SK-N-SH treated with all-trans-retinoic acid at 6 μM for 48 hours (cell line): ENCODE results near the gene CCM2.

ENCODE experiments used
- ATAC-seq: fragments of 200-7000 bp; cut with Tn5 transposase; 3 replicates; pipeline ENCODE4 v1.9.1; 2020; ENCODE audit warnings: mild to moderate bottlenecking, moderate library complexity
- CREB5 ChIP-seq: fragments of 250-450 bp; sonication (Bioruptor Pico); IDR thresholded peaks from 2 replicates; pipeline ENCODE4 v1.5.1; 2020; ENCODE audit warnings: low read depth, mild to moderate bottlenecking, moderate library complexity
- CSDC2 ChIP-seq: fragments of 250-450 bp; sonication (Bioruptor Pico); IDR thresholded peaks from 2 replicates; pipeline ENCODE4 v1.5.0; 2020; ENCODE audit warnings: mild to moderate bottlenecking, moderate library complexity
- GLIS3 ChIP-seq: fragments of 250-450 bp; sonication (Bioruptor Pico); IDR thresholded peaks from 2 replicates; pipeline ENCODE4 v1.5.0; 2020; ENCODE audit warnings: mild to moderate bottlenecking, moderate library complexity
- ISL1 ChIP-seq: fragments of 250-450 bp; sonication (Bioruptor Pico); IDR thresholded peaks from 2 replicates; pipeline ENCODE4 v2.1.2; 2022; ENCODE audit warnings: mild to moderate bottlenecking, moderate library complexity
- RARB ChIP-seq: fragments of 250-450 bp; sonication (Bioruptor Pico); IDR thresholded peaks from 2 replicates; pipeline ENCODE4 v1.8.0; 2021; ENCODE audit warnings: mild to moderate bottlenecking, moderate library complexity
- TCF4 ChIP-seq: fragments of 250-450 bp; sonication (Bioruptor Pico); IDR thresholded peaks from 2 replicates; pipeline ENCODE4 v1.8.0; 2021; ENCODE audit warnings: mild to moderate bottlenecking, moderate library complexity, borderline replicate concordance
- TOX ChIP-seq: fragments of 250-450 bp; sonication (Bioruptor Pico); IDR thresholded peaks from 2 replicates; pipeline ENCODE4 v1.8.0; 2021; ENCODE audit warnings: mild to moderate bottlenecking, moderate library complexity, borderline replicate concordance
- TSHZ2 ChIP-seq: fragments of 250-450 bp; sonication (Bioruptor Pico); IDR thresholded peaks from 2 replicates; pipeline ENCODE4 v1.5.0; 2020; ENCODE audit warnings: mild to moderate bottlenecking, moderate library complexity
- ZC3H10 ChIP-seq: fragments of 250-450 bp; sonication (Bioruptor Pico); IDR thresholded peaks from 2 replicates; pipeline ENCODE4 v1.5.1; 2021; ENCODE audit warnings: mild to moderate bottlenecking, moderate library complexity
- ZFP3 ChIP-seq: fragments of 250-450 bp; sonication (Bioruptor Pico); IDR thresholded peaks from 2 replicates; pipeline ENCODE4 v1.5.0; 2020; ENCODE audit warnings: mild to moderate bottlenecking, moderate library complexity
- ZFP30 ChIP-seq: fragments of 450-650 bp; formaldehyde crosslinking; IDR thresholded peaks from 2 replicates; pipeline ENCODE4 v1.5.0; 2022; ENCODE audit warnings: mild to moderate bottlenecking, moderate library complexity
- ZNF70 ChIP-seq: fragments of 450-650 bp; formaldehyde crosslinking; IDR thresholded peaks from 2 replicates; pipeline ENCODE4 v1.5.0; 2020; ENCODE audit warnings: mild to moderate bottlenecking, moderate library complexity
- ZNF8 ChIP-seq: fragments of 450-650 bp; formaldehyde crosslinking; IDR thresholded peaks from 2 replicates; pipeline ENCODE4 v1.5.0; 2020; ENCODE audit warnings: mild to moderate bottlenecking, moderate library complexity
- TF ChIP-seq, protein P1 (sequence below): fragments of 250-450 bp; sonication (Bioruptor Pico); IDR thresholded peaks from 2 replicates; pipeline ENCODE4 v1.8.0; 2021; ENCODE audit warnings: low read depth, mild to moderate bottlenecking, moderate library complexity, borderline replicate concordance
- TF ChIP-seq, protein P2 (sequence below): fragments of 250-450 bp; sonication (Bioruptor Pico); IDR thresholded peaks from 2 replicates; pipeline ENCODE4 v1.8.0; 2020; ENCODE audit warnings: mild to moderate bottlenecking, moderate library complexity, borderline replicate concordance
- TF ChIP-seq, protein P3 (sequence below): fragments of 250-450 bp; sonication (Bioruptor Pico); IDR thresholded peaks from 2 replicates; pipeline ENCODE4 v1.5.1; 2021; ENCODE audit warnings: mild to moderate bottlenecking, moderate library complexity

The CCM2 gene

DNA sequence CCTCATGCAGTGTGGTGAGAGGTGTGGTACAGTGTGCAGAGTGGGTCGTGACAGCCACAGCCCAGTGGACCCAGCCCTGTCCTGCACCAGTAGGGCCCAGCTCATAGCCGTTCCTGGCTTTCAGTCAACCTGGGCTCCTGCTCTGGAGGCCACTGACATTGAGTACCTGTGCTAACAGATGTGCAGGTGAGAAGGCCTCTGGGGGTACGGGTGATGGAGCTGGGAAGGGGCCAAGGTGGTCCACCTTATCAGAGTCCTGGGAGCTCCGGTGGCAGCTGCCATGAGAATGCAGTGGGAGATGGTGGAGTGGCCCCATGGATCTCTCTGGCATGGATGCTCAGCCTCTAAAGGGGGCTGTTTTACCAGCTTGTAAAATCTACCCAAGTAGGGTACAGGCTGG is 117.6 kb downstream of the CCM2 start:
- ATAC-seq: no peak
- TF ChIP-seq CREB5: no peak

- TF ChIP-seq ZFP30 (CRISPR knock-in tag) (no peak), GLIS3 (CRISPR knock-in tag) (no peak), RARB (CRISPR knock-in tag) (no peak), TSHZ2 (CRISPR knock-in tag) (no peak), TCF4 (no peak), ZNF8 (CRISPR knock-in tag) (no peak), ISL1 (CRISPR knock-in tag) (no peak), ZFP3 (CRISPR knock-in tag) (no peak), CSDC2 (no peak)
- TF ChIP-seq, protein P1, sequence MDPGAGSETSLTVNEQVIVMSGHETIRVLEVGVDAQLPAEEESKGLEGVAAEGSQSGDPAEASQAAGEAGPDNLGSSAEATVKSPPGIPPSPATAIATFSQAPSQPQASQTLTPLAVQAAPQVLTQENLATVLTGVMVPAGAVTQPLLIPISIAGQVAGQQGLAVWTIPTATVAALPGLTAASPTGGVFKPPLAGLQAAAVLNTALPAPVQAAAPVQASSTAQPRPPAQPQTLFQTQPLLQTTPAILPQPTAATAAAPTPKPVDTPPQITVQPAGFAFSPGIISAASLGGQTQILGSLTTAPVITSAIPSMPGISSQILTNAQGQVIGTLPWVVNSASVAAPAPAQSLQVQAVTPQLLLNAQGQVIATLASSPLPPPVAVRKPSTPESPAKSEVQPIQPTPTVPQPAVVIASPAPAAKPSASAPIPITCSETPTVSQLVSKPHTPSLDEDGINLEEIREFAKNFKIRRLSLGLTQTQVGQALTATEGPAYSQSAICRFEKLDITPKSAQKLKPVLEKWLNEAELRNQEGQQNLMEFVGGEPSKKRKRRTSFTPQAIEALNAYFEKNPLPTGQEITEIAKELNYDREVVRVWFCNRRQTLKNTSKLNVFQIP (CRISPR knock-in tag): no peak
- ATAC-seq: no peak
These were observed 118.3 kb downstream of the CCM2 start for GRCh38 chr7:45118292-45118691.

GRCh38 chr7:45118889-45119331 is 118.9 kb downstream of the CCM2 start:
- ATAC-seq: no peak
- TF ChIP-seq, protein P1 (CRISPR knock-in tag): no peak
- no peak for TF ChIP-seq ZC3H10 (CRISPR knock-in tag)

GRCh38 chr7:45119550-45119949 is 119.5 kb downstream of the CCM2 start:
- TF ChIP-seq, protein P2, sequence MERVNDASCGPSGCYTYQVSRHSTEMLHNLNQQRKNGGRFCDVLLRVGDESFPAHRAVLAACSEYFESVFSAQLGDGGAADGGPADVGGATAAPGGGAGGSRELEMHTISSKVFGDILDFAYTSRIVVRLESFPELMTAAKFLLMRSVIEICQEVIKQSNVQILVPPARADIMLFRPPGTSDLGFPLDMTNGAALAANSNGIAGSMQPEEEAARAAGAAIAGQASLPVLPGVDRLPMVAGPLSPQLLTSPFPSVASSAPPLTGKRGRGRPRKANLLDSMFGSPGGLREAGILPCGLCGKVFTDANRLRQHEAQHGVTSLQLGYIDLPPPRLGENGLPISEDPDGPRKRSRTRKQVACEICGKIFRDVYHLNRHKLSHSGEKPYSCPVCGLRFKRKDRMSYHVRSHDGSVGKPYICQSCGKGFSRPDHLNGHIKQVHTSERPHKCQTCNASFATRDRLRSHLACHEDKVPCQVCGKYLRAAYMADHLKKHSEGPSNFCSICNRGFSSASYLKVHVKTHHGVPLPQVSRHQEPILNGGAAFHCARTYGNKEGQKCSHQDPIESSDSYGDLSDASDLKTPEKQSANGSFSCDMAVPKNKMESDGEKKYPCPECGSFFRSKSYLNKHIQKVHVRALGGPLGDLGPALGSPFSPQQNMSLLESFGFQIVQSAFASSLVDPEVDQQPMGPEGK (CRISPR knock-in tag): no peak
- TF ChIP-seq ZFP30 (CRISPR knock-in tag) (no peak), ZNF70 (CRISPR knock-in tag) (no peak), RARB (CRISPR knock-in tag) (no peak), TCF4 (no peak), TOX (CRISPR knock-in tag) (no peak)
- TF ChIP-seq, protein P3, sequence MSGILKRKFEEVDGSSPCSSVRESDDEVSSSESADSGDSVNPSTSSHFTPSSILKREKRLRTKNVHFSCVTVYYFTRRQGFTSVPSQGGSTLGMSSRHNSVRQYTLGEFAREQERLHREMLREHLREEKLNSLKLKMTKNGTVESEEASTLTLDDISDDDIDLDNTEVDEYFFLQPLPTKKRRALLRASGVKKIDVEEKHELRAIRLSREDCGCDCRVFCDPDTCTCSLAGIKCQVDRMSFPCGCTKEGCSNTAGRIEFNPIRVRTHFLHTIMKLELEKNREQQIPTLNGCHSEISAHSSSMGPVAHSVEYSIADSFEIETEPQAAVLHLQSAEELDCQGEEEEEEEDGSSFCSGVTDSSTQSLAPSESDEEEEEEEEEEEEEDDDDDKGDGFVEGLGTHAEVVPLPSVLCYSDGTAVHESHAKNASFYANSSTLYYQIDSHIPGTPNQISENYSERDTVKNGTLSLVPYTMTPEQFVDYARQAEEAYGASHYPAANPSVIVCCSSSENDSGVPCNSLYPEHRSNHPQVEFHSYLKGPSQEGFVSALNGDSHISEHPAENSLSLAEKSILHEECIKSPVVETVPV (CRISPR knock-in tag): no peak
- TF ChIP-seq, all 23 proteins: peak for 0
- ATAC-seq: no peak
